ENCODE results near the gene CCL2.
A peak's percentile ranks its signal among the peaks of the same experiment; 100 is the strongest.
"Not testable (repeated sequence)": the region's sequence is repeated elsewhere in the genome, so short reads cannot be mapped to it uniquely, and the experiment has no call there.

Gene CCL2

DNA sequence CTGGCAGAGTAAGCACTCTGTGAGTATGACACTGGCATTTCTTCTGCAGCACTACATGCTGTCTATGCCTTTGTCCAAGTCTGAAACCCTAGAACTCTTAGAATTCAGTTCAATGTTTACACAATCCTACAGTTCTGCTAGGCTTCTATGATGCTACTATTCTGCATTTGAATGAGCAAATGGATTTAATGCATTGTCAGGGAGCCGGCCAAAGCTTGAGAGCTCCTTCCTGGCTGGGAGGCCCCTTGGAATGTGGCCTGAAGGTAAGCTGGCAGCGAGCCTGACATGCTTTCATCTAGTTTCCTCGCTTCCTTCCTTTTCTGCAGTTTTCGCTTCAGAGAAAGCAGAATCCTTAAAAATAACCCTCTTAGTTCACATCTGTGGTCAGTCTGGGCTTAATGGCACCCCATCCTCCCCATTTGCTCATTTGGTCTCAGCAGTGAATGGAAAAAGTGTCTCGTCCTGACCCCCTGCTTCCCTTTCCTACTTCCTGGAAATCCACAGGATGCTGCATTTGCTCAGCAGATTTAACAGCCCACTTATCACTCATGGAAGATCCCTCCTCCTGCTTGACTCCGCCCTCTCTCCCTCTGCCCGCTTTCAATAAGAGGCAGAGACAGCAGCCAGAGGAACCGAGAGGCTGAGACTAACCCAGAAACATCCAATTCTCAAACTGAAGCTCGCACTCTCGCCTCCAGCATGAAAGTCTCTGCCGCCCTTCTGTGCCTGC is at the start of gene CCL2:
Gene CCL2 (plus strand): TSS at position 635 of the 730 bp plus-strand sequence. CDS start 65 bp downstream, at position 700.
- DNase-seq (ENCODE audit: low spot score) = peak; percentile 72

DNA sequence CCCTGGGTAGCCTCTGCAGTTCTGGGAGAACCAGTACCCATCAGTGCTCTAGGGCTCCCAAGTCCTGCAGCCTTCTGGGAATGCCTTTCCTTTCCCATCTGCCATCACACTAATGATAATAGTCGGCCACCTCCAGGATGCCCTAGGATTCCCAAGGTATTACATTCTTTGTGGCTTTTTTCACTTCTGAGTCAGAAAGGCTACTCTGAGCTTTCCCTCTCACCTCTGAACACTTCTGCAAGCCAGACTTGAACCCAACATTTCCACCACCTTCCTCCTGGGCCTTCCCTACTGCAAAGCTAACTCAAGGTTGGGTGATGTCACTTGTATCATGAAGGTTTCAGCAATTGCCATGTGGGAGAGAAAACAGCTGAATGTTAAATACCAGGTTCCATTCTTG is 49.7 kb upstream of the CCL2 start:
- DNase-seq (ENCODE audit: low spot score) = no peak

DNA sequence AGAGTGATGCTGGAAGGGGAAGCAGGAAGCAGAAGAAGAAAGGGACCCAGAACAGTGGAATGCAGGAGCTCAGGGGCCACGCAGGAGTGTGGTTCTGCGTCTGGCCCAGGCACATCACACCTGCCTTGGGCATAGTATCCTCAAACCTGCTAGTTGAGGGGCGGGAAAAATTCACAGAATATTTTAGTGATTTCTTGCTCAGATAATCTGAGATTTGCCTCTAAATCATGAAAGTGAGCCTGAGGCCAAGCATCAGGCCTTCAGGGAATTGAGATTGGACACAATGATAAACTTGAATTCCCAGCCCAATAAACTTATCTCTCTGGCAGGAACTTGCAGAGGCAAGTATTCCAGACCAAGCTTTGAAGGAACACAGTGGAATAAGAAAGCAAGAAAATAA is 48.5 kb upstream of the CCL2 start:
- DNase-seq (ENCODE audit: low spot score) = no peak

DNA sequence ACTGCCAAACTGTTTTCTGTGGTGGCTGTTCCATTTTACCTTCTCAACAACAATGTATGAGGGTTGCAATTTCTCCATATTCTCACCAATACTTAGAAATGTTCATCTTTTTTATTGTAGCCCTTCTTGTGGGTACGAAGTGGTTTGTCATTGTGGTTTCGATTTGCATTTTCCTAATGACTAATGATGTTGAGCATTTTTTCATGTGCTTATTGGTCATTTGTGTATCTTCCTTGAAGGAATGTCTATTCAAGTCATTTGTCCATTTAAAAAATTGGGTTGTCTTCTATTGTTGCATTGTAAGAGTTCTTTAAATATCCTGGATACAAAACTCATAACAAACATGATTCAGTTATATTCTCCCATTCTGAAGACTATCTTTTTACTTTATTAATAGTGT is 47.5 kb upstream of the CCL2 start:
- DNase-seq (ENCODE audit: low spot score) = no peak

DNA sequence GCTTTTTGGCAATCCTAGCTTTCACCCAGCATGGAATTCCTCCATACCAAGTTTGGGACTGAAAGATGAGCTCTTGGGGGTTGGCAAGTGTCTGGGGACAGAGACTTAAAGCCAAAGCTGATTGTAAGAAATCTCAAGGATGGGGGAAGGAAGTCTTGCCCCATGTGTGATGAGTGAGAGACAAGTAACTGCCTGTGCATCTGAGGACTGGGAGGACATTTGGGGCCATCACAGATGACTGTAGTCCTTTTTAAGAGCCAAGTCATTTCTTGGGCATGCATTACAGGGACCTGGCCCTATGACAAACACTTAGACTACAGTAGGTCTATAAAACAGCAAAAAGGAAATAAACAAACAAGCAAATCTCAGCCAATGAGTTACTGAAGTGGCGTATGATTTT is 36.3 kb upstream of the CCL2 start:
- no peak for DNase-seq (ENCODE audit: low spot score)

DNA sequence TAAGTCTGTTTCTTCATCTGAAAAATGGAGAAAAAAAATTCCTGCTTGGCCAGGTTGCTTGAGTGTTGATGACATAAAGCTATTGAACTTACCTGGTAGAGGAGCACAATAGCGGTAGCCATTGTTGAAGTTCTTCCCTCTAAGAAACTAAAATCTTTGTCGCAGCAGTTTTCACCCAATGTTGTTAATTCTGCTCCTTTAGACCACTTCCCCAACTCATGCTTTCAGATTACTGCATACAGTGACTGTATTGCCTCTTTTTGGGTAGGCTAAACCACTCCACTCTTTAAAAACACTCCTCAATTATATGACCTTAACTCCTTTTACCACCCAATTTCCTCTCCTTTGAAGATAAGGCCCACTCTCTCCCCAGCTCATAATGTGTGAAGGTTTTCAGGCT is 35.7 kb upstream of the CCL2 start:
- DNase-seq (ENCODE audit: low spot score) = no peak

DNA sequence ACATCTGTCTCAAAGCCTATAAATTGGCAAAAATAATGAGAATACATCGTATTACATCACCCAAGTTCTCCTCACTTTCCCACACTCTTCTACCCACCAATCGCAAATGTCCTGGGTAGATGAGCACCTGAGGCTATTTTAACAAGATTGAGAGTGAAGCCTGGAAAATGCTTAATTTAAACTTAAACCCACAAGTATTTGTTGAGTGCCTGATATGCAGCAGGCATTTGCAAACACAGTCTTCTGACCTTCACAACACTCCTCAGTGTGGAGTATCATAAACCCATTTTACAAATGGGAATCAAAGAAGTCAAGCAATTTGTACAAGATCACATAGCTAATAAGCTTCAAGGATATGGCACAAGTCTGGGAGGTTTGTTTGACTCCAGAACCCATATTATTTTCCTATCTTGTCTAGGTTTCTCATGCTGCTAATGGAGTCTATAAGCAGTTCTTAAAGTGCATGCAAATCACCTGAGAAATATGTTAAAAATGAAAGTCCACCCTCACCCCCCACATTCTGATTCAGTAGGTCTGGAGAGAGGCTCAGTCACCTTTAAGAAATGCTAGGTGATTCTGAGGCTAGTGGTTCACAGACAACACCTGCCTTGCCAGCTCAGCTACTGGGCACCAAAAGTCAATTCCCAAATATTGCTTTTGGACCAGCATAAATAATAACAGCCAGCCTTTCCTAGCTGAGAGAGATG is 34.9 kb upstream of the CCL2 start:
- no peak for DNase-seq (ENCODE audit: low spot score)

DNA sequence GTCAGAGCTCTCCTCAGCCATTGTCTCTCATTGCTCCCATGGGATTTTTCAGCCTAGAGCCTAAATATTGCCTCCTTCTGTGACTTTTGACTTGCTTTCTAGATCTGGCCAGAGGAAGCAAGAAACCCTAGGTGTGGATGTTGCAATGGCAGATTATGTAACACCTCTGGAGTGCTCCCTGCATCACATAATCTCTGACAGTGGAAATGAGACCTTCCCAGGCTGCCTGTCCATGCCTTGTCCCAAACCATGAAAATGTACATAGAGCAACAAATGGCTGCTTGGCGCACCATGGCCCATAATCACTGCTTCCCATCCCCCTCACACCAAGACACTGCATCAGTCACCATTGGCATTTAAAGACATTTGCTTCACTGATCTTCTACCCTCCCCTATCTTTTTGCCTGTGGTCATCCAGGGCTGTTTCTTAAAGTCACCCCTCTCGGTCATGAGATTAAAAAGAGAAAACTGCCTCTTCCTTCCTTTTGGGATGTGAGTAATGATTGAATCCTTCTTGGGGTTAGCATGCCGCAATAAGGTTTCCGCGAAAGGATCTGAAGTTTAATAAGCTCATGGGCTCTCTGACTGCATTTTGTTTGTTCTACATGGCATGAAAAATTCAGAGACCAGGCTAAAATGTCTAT is 34.2 kb upstream of the CCL2 start:
- DNase-seq (ENCODE audit: low spot score) = no peak

DNA sequence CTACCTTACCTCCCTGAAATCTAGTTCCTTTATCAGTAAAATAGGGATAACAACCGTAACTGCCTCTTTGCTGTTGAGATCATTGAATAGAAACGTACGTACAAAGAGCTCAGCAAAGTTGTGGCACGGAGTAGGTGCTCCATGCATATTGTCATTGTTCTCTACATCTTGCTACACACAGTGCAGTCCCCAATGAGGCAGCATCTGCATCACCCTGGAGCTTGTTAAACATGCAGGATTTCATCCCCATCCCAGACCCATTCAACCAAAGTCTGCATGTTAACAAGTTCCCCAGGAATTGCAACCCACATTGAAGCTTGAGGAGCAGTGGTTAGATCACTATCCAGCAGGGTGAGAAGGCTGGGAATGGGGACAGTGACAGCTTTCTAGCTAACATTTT is 33.7 kb upstream of the CCL2 start:
- no peak for DNase-seq (ENCODE audit: low spot score)

DNA sequence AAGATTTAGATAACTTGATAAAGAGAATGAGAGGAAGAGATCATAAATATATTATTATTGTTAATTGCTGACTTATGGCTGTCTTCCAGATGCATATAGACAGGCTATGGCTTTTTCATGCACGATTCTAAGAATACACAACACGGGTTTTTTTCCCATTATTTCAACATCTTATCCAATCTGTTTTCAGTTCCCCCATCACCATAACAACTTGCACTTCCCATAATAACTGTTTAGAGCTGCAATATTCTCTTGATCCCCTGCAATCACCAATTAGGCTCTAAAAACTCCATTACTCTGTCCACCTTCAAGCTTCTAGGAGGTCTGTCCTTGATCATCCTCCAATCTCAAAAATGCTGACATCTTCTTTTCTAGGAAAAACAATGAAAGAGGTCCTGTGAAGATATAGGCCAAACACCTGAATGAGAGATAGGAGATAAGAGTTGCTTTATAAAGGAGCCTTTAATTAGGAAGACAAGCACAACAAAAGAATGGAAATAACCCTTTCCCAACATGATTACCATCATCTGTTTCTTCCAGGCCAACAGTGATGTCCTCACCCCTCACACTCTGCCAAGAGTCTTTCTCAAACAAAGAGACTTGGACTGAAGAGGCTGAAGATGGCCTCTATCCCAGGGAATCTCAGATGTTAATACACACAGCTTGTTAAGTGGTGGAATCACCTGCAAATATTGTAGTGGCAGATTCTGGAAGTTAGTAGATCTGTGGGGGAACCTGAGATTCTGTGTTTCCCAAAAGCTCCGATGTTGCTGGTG is 32.2 kb upstream of the CCL2 start:
- no peak for DNase-seq (ENCODE audit: low spot score)

DNA sequence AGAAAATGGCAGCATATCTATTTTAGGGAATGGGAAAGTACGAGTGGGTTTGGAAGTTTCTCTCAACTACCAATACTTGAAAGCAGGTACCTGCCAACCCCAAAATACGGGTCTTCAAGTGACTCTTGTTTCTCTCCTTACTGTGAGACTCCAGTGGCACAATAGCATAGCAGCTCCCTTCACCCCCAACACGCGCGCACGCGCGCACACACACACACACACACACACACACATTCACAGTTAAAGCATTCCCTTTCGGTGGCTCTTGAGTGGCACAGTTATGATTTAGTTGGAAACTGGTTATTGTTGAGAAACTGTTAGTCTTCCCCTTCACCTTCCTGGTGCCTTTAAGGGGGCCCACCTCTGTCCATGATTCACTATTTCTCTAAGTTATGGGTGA is 30.0 kb upstream of the CCL2 start:
- no peak for DNase-seq (ENCODE audit: low spot score)

DNA sequence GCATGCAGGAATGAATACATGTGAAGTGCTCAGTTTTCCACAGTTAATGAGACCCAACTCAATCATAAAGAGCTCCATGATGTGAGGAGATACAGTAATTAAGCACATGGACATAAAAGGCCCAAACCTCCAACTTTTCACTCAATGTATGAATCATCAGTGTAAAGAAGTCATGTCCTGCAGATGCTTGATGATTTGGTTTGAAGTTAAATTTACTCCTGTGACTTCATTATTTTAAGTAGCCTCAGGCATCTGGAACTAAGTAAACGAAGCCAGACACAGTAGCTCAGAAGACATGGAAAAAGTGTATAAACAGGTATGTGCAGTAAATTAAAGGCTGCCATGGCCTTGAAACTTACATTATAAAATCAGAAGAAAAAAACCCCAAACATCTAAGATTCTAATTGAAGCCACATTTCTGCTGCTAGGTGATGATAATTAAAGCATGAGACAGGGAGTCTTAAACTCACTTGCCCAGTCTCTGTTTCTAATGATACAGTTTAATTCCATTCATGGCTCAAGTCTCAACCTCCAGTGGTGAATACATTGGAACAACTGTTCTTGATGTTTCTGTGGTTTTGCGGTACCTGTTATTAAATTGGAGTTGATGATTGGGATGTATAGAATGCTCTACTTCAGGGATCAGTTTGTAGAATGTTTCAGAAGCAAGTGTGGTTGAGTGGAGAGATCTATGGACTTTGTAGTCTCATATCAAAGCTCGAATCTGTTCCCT is 28.9 kb upstream of the CCL2 start:
- DNase-seq (ENCODE audit: low spot score) = no peak

DNA sequence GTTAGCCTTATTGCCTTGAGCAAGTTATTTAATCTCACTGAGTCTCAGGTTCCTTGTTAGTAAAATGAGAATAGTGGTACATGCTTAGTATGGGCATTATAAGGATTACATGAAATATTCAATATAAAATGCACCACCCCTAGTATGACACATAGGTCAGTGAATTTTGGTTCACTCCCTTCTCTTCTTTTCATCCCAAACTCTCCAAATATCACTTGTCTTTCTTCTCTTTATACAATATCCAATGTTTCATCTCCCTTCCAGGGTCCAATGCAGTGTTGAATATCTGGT is 28.4 kb upstream of the CCL2 start:
- no peak for DNase-seq (ENCODE audit: low spot score)

DNA sequence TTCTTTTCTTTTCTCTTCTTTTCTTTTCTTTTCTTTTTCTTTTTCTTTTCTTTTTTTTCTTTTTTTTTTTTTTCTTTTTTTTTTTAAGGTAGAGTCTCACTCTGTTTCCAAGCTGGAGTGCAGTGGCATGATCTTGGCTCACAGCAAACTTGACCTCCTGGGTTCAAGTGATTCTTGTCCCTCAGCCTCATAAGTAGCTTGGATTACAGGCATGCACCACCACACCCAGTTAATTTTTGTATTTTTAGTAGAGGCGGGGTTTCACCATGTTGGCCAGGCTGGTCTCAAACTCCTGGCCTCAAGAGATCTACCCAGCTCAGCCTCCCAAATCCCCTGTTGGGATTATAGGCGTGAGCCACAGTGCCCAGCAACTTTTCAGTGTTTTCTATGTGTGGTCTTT is 27.8 kb upstream of the CCL2 start:
- not testable (repeated sequence) for DNase-seq (ENCODE audit: low spot score)

DNA sequence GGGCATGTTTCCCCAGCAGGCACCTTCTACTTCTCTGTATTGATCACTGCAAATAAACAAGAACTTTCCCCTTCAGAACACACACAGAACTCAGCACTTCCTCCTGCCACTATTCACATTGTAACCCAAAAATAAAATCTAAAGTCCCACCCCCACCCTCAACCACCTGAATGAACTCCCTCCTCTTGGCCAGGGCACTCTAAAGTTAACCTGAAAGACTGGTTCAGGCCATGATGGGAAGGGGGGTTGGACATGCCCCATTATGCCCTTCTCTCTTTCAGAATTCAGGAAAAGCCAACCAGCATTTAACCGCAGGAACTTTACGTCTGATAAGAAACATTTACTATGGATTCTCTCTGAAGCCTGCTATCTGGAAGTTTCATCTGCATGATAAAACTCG is 27.4 kb upstream of the CCL2 start:
- DNase-seq (ENCODE audit: low spot score) = no peak

DNA sequence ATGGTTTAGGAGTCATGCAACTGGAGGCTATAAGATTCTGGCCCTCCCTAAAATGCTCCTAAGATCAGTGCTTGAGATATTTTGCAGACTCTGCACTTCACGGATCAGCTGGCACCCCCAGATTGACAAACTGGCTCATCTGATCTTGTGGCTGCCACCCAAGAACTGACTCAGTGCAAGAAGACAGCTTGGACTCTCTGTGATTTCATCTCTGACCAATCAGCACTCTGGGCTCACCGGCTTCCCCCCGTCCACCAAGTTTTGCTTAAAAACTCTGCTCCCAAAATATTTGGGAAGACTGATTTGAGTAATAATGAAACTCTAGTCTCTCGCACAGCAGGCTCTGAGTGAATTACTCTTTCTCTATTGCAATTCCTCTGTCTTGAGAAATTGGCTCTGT is 26.3 kb upstream of the CCL2 start:
- DNase-seq (ENCODE audit: low spot score) = no peak

DNA sequence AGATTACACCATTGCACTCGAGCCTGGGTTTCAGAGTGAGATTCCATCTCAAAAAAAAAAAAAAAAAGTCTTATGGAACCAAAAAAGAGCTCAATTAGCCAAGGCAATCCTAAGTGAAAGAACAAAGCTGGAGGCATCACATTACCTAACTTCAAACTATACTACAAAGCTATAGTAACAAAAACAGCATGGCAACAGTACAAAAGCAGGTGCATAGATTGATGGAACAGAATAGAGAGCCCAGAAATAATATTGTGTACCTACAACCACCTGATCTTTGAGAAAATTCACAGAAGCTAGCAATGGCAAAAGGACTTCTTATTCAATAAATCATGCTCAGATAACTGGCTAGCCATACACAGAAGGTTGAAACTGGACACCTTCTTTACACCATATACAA is 24.7 kb upstream of the CCL2 start:
- DNase-seq (ENCODE audit: low spot score) = no peak

DNA sequence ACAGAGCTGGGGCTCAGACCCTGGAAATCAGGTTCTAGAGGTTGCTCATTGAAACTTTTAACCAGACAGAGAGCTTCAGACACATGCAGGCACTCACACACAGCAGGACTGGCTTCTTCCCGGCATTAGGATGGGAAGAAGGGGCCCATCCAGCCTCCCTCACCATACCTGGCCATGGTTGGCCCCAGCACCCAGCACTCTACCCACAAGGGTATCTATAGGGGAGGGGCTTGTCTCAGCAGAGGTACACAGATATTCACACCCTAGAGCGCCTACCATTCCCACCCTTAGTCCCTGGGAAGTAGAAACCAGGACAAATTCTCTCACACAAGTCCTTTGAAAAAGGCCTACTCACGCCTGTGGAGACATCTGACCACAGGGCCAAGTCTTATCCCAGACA is 20.5 kb upstream of the CCL2 start:
- no peak for DNase-seq (ENCODE audit: low spot score)

DNA sequence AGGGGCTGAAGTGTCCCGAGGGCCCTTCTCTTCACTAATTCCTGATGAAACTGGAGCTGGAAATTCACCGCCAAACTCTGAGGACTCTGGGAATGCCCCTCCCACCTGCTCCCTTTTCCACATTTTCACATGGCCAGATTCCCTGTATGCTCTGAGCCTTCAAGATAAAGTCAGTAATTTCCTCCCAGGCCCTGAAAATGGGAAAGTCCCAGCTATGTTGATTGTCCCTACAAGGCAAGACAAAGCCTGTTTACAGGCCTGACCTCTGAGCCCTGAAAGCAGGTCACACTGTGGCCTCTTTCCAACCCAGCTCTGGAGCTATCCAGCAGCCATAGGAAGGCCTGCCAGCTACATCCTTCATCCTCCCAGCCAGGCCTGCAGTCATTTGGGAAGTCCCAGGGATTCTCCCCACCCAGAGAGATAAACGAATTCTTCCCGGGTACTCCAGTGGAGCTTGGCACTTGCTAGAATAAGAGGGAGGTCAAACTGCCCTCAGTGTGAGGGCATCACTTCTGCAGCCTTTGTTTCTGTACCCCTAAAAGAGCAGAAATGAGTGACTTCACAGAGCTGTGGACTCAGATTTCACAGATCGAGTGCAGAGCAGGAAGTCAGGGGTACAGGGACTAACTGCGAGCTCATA is 19.6 kb upstream of the CCL2 start:
- peak; percentile 31 for DNase-seq (ENCODE audit: low spot score)

DNA sequence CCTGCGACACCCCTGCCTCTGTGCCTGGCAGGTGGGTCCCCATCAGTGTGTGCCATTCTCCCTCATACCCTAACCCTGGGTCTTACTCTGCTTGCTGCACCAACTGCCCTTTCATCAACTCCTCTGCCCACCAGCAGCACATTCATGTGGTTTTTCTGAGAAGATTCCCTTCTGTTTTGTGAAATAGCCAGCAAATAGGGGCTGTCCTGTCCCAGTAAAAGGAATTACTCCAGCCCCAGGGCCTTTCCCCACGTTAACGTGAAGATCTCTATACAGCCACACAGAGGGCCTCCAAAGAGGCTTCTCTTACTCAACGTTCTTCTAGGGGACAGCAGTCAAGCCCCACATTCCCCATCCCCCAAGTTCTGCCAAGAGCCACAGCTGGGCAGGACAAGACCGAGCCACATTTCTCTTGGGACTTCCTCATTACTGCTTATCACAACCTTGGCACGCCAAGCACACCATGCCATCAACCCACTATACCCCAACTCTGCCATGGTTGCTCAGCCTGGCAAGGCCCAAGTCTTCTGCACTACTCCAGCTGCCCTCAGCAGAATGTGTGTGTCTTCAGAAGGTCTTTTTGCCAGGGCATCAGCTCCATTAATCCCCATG is 18.7 kb upstream of the CCL2 start:
- no peak for DNase-seq (ENCODE audit: low spot score)

DNA sequence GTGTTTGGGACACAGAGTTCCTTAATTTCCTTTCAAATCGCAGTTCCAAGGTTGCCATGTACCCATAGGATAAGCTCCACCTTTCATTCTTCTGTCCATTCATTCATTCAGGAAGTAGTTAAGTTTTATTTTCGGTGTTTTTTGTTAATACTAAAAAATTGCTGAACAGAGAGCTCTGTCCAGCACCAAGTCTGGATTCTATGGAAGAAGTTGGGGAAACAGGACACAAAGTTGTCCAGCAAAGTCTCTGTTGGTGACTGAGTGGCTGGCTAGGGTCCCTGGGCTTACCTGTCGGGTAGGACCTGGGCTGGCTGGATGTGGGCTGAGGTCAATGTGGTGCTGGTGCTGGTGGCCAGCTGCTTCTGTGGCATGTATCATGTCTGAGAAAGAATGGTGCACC is 17.6 kb upstream of the CCL2 start:
- DNase-seq (ENCODE audit: low spot score) = no peak

Measured in AG20443 (cell line).